ENCODE measurements around the gene DYRK1A. TPM values are rescaled to one million over a fixed set of nuclear protein-coding genes. Genes with fewer than 3 reads are reported as not detected.

Gene DYRK1A
- total RNA-seq, 1 experiment from 2014 or later: 48.7 TPM

GRCh38 chr21:37474342-37474741 lies 107.8 kb downstream of the DYRK1A start:
- Histone ChIP-seq H3K4me2 (ENCODE audit: low read length) (no peak overlapping the region), H2AFZ (ENCODE audit: low read length) (no peak overlapping the region), H3K4me3 (ENCODE audit: low read length) (no peak overlapping the region), H3K4me1 (ENCODE audit: insufficient read depth, low read length) (no peaks in the 10 kb centered on the region), H3K79me2 (ENCODE audit: low read length) (peaks cover 94% of the 10 kb centered on the region), H3K9me2 (replicated peaks; ENCODE audit: low read length) (no peaks in the 10 kb centered on the region), H3K9me3 (ENCODE audit: low read length) (no peaks in the 10 kb centered on the region), H3K27me3 (ENCODE audit: low read length) (no peaks in the 10 kb centered on the region), H3K27ac (ENCODE audit: low read length) (no peak overlapping the region), H3K36me3 (ENCODE audit: low read depth, low read length) (peaks cover 17% of the 10 kb centered on the region; the same call in 1 of the 2 replicates), H3F3A (ENCODE audit: low read length, unreplicated experiment) (no peaks in the 10 kb centered on the region), H3K9ac (ENCODE audit: low read length) (no peak overlapping the region), H4K20me1 (ENCODE audit: low read length) (peaks cover 45% of the 10 kb centered on the region)
- intact Hi-C loops (cut with micrococcal nuclease): no loop called here
- TF ChIP-seq EZH2phosphoT487 (IDR thresholded peaks at IDR 0.05; ENCODE audit: borderline replicate concordance, low read length) (no peak), EZH2 (IDR thresholded peaks at IDR 0.05; ENCODE audit: low read length, unreplicated experiment) (no peak), CTCF (conservative IDR thresholded peaks at IDR 0.05; ENCODE audit: low read depth, low read length) (no peak)
- no TSS peak for BruUV-seq (replicated peaks)
- ChIA-PET POLR2A (ENCODE audit: unreplicated experiment) (no interaction called here), CTCF (no interaction called here)
- DNase-seq (no peak), ATAC-seq (no peak)

GRCh38 chr21:37475186-37475868 lies 108.8 kb downstream of the DYRK1A start:
- peaks cover 17% of the 10 kb centered on the region; the same call in 1 of the 2 replicates for H3K36me3 ChIP-seq (ENCODE audit: low read depth, low read length)
- no peaks in the 10 kb centered on the region for H3K27me3 ChIP-seq (ENCODE audit: low read length)
- H3K4me1 ChIP-seq (ENCODE audit: insufficient read depth, low read length): no peaks in the 10 kb centered on the region
- intact Hi-C loops (cut with micrococcal nuclease): no loop called here
- H3F3A ChIP-seq (ENCODE audit: low read length, unreplicated experiment): no peaks in the 10 kb centered on the region
- H2AFZ ChIP-seq (ENCODE audit: low read length): no peak overlapping the region
- no peak overlapping the region for H3K9ac ChIP-seq (ENCODE audit: low read length)
- no TSS peak for BruUV-seq (replicated peaks)
- no peak overlapping the region for H3K4me2 ChIP-seq (ENCODE audit: low read length)
- peak; percentile 50; the same call in 1 of the 2 replicates for ATAC-seq
- no peak overlapping the region for H3K27ac ChIP-seq (ENCODE audit: low read length)
- H3K9me3 ChIP-seq (ENCODE audit: low read length): no peaks in the 10 kb centered on the region
- peaks cover 86% of the 10 kb centered on the region for H3K79me2 ChIP-seq (ENCODE audit: low read length)
- no peak overlapping the region for H3K4me3 ChIP-seq (ENCODE audit: low read length)
- no peak for DNase-seq
- TF ChIP-seq EZH2 (IDR thresholded peaks at IDR 0.05; ENCODE audit: low read length, unreplicated experiment): no peak
- no peak for TF ChIP-seq CTCF (conservative IDR thresholded peaks at IDR 0.05; ENCODE audit: low read depth, low read length)
- no peak for TF ChIP-seq EZH2phosphoT487 (IDR thresholded peaks at IDR 0.05; ENCODE audit: borderline replicate concordance, low read length)
- ChIA-PET POLR2A (ENCODE audit: unreplicated experiment) (interaction anchor here (0.6 kb wide), 2 partner anchors 11 to 887 kb away, joined by 4 to 5 read pairs; no protein-coding TSS in a partner anchor), CTCF (interaction anchor here (0.7 kb wide), 1 partner anchor 15 kb away, joined by 4 read pairs; no protein-coding TSS in a partner anchor)
- H3K9me2 ChIP-seq (replicated peaks; ENCODE audit: low read length): no peaks in the 10 kb centered on the region
- peaks cover 45% of the 10 kb centered on the region for H4K20me1 ChIP-seq (ENCODE audit: low read length)

- TF ChIP-seq CTCF (conservative IDR thresholded peaks at IDR 0.05; ENCODE audit: low read depth, low read length): no peak
- TF ChIP-seq EZH2phosphoT487 (IDR thresholded peaks at IDR 0.05; ENCODE audit: borderline replicate concordance, low read length): no peak
- no peak for TF ChIP-seq EZH2 (IDR thresholded peaks at IDR 0.05; ENCODE audit: low read length, unreplicated experiment)
- Histone ChIP-seq H3K4me2 (ENCODE audit: low read length) (no peak overlapping the region), H2AFZ (ENCODE audit: low read length) (no peak overlapping the region), H3K4me3 (ENCODE audit: low read length) (no peak overlapping the region), H3K4me1 (ENCODE audit: insufficient read depth, low read length) (no peaks in the 10 kb centered on the region), H3K9me3 (ENCODE audit: low read length) (no peaks in the 10 kb centered on the region), H4K20me1 (ENCODE audit: low read length) (peaks cover 22% of the 10 kb centered on the region), H3K79me2 (ENCODE audit: low read length) (peaks cover 58% of the 10 kb centered on the region), H3K9ac (ENCODE audit: low read length) (no peak overlapping the region), H3K27me3 (ENCODE audit: low read length) (no peaks in the 10 kb centered on the region), H3K9me2 (replicated peaks; ENCODE audit: low read length) (no peaks in the 10 kb centered on the region), H3K36me3 (ENCODE audit: low read depth, low read length) (peaks cover 15% of the 10 kb centered on the region), H3F3A (ENCODE audit: low read length, unreplicated experiment) (no peaks in the 10 kb centered on the region), H3K27ac (ENCODE audit: low read length) (no peak overlapping the region)
- no TSS peak for BruUV-seq (replicated peaks)
- ATAC-seq: no peak
- ChIA-PET CTCF (no interaction called here), POLR2A (ENCODE audit: unreplicated experiment) (interaction anchor here (0.8 kb wide), 1 partner anchor 212 kb away, joined by 3 read pairs; the partner anchor contains the start of gene VPS26C)
- DNase-seq: no peak
- intact Hi-C loops (cut with micrococcal nuclease): no loop called here
Observed at GRCh38 chr21:37478794-37479193, 112.2 kb downstream of the DYRK1A start.
